GM12892 (cell line): Measurements from ENCODE around the gene PDGFC.

Experiments
- POLR2A ChIP-seq: IDR thresholded peaks from 2 replicates; pipeline ENCODE4 v1.6.1; 2011; ENCODE audit warnings: low read depth, low read length, control low read depth
- POLR2AphosphoS5 ChIP-seq: IDR thresholded peaks from 2 replicates; pipeline ENCODE4 v1.6.1; 2011; ENCODE audit warnings: low read depth, low read length, control low read depth
- TAF1 ChIP-seq: IDR thresholded peaks from 2 replicates; pipeline ENCODE4 v1.6.1; 2011; ENCODE audit warnings: low read depth, mild to moderate bottlenecking, control low read depth, low read length, borderline replicate concordance

DNA sequence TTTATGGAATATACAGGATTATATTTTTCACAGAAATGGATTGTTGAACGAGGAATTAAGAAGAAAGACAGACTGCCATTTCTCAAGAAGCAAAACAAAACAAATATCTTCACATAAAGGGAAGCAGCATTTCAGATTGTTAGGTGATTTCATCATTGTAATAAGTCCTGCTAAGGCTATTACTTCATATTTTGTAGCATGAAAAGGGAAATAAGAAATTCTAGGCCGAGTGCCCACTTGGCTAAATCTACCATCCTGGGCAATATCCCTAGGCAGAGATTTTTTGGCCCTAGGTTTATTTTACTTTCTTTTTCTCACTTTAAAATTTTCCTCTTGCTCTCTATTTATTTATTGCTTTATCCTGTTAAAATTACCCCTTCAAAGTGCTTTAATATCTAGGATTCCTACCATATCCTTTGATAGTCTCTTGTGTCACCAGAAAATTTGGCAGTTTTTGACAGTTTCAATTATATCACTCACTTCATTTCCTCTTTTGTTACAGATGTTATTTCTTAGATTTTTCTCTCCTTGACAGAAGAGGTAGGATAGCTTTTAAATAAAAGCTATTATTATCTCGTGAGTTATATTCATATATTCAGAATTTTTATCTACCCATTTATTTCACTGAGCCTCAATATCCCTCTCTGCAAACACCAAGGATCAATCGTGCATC lies 142.3 kb downstream of the PDGFC start:
- TF ChIP-seq POLR2AphosphoS5 (no peak), POLR2A (no peak), TAF1 (no peak)
